ENCODE results near the gene ARMS2.

DNA sequence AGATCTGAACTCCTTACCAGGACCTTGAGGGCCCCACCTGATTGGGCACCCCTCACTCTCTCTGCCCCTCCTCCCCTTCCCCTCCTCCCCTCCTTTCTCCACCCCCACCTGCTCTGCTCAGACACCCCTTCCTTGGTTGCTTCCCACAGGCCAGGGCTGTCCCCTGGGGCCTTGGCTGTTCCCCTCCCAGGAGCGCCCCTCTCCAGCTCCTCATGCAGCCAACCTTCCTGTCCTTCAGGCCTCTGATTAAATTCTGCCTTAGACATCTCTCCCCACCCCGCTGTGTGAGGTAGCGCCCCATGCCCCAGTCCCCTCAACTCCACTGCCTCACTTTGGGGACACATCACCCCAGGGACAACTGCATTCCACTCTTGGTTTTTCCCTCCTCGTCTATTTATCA, 39.3 kb downstream of the ARMS2 start:
- TF ChIP-seq, protein P1, sequence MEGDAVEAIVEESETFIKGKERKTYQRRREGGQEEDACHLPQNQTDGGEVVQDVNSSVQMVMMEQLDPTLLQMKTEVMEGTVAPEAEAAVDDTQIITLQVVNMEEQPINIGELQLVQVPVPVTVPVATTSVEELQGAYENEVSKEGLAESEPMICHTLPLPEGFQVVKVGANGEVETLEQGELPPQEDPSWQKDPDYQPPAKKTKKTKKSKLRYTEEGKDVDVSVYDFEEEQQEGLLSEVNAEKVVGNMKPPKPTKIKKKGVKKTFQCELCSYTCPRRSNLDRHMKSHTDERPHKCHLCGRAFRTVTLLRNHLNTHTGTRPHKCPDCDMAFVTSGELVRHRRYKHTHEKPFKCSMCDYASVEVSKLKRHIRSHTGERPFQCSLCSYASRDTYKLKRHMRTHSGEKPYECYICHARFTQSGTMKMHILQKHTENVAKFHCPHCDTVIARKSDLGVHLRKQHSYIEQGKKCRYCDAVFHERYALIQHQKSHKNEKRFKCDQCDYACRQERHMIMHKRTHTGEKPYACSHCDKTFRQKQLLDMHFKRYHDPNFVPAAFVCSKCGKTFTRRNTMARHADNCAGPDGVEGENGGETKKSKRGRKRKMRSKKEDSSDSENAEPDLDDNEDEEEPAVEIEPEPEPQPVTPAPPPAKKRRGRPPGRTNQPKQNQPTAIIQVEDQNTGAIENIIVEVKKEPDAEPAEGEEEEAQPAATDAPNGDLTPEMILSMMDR (IDR thresholded peaks at IDR 0.05; ENCODE audit: borderline replicate concordance, extremely low read depth, low read length, poor library complexity, severe bottlenecking), result no peak
- no peak for TF ChIP-seq EZH2 (IDR thresholded peaks at IDR 0.05; ENCODE audit: borderline replicate concordance, low read depth, low read length, severe bottlenecking)
